Pancreas (tissue), 10 donors: ENCODE measurements around the gene AUTS2. TPM values are rescaled to one million over a fixed set of nuclear protein-coding genes. Genes with fewer than 3 reads are reported as not detected.

Experiments
- ATAC-seq, 4 donors: fragments of 200-7000 bp; cut with Tn5 transposase; one replicate each; pipeline versions ENCODE4 v1.8.0 to v1.9.1; 2020; ENCODE audit warnings: mild to moderate bottlenecking in 4 of 4, moderate library complexity in 4 of 4
- DNase-seq, 6 donors: peaks; one replicate each; pipeline ENCODE4 v3.0.0-alpha.2; 2020
- FAIRE-seq: peaks from 2 replicates; lab custom pipeline; 2012; peaks lifted over from hg19 to GRCh38; lab: Jason Lieb, UNC
- H3K27ac ChIP-seq, 4 donors: fragments of 200-600 bp; sonication (generic); 1 replicate in 3 of 4; 2 replicates in 1 of 4; pipeline versions ENCODE4 v1.5.0 to v1.8.0; 2020
- H3K27me3 ChIP-seq, 4 donors: fragments of 200-600 bp; one replicate each; pipeline ENCODE4 v1.8.0; 2021
- H3K36me3 ChIP-seq, 3 donors: fragments of 200-600 bp; sonication (generic) in 1 of 3; one replicate each; pipeline versions ENCODE4 v1.5.0 to v1.8.0; 2020 to 2021
- H3K4me1 ChIP-seq, 3 donors: fragments of 200-600 bp; one replicate each; pipeline ENCODE4 v1.8.0; 2021
- H3K4me3 ChIP-seq, 4 donors: fragments of 200-600 bp; sonication (generic) in 2 of 4; one replicate each; pipeline versions ENCODE4 v1.5.0 to v1.8.0; 2020 to 2021
- H3K9me3 ChIP-seq, 4 donors: fragments of 200-600 bp; one replicate each; pipeline ENCODE4 v1.8.0; 2021
- CTCF ChIP-seq, 4 donors: fragments of 200-600 bp; sonication (generic) in 3 of 4; IDR thresholded peaks; one replicate each; pipeline versions ENCODE4 v1.5.0 to v1.8.0; 2021; ENCODE audit warnings: antibody characterized with exemption in 4 of 4
- WGBS, 2 donors: extraction: QIAGEN DNeasy Blood & Tissue Kit; methylation state at CpG; one replicate each; pipeline ENCODE4 v1.1.7; 2013; 5-methylcytosine and 5-hydroxymethylcytosine counted together
- intact Hi-C, 3 donors: fragments of 100-400 bp; cut with DNase I; formaldehyde crosslinking; loops; one replicate each; pipeline versions ENCODE4 v1.11.1 to v1.14.2; 2022
- polyA plus RNA-seq, 2 donors: library from polyadenylated mRNA; stranded (reverse); fragments of 200-250 nt; gene quantifications; one replicate each; pipeline ENCODE4 v1.2.3, GENCODE V29; 2013
- total RNA-seq, 6 donors: library from RNA; stranded (reverse); fragmentation: NEBNext Ultra II Directional in 4 of 6; extraction: Animal tissue kit (Norgen Biotek cat#: 25700) in 4 of 6; gene quantifications; one replicate each; pipeline versions ENCODE4 v1.2.1 to v1.2.4, GENCODE V29; 2021 to 2023
- donor health status: healthy with polysubstance abuse.
- donor health status: DM: no; HTN: no; CAD: no; lungs with moderate emphysema.
- donor health status: DM: no; HTN: no; CAD: no.
- donor health status: control.
- donor health status: control.
- donor health status: Bipolar disorder and iron deficiency.
- donor health status: DM: yes; HTN: yes; CAD: no.
- donor health status: DM: no; HTN: no; CAD: no.
- donor health status: DM: no; HTN: no; CAD: no.
- donor health status: DM: yes; HTN: yes; CAD: no.

Gene AUTS2
- total and polyA plus RNA-seq, 8 donors: 5.8 to 16.8 (median 9.9) TPM

- FAIRE-seq (no peak), ATAC-seq (no peak)
Observed at GRCh38 chr7:70415179-70415972, 817.1 kb downstream of the AUTS2 start.

GRCh38 chr7:70416347-70416985 lies 818.2 kb downstream of the AUTS2 start:
- FAIRE-seq: no peak
- no peak for TF ChIP-seq CTCF (IDR thresholded peaks at IDR 0.05)
- no peaks in the 10 kb centered on the region for H3K4me1 ChIP-seq
- H3K36me3 ChIP-seq: no peaks in the 10 kb centered on the region
- no peak overlapping the region for H3K4me3 ChIP-seq
- H3K27ac ChIP-seq: no peak overlapping the region
- no peaks in the 10 kb centered on the region for H3K27me3 ChIP-seq
- ATAC-seq: no peak
- intact Hi-C loops: no loop called here
- 89 to 95% methylated on average over 11 of the region's 11 CpGs for WGBS, 2 donors
- no peak for DNase-seq
- no peaks in the 10 kb centered on the region for H3K9me3 ChIP-seq

More at GRCh38 chr7:70415179-70415972, 817.1 kb downstream of the AUTS2 start:
- no peak for DNase-seq
- intact Hi-C loops: no loop called here
- Histone ChIP-seq H3K9me3 (no peaks in the 10 kb centered on the region), H3K36me3 (no peaks in the 10 kb centered on the region), H3K27me3 (no peaks in the 10 kb centered on the region), H3K27ac (no peak overlapping the region), H3K4me1 (no peaks in the 10 kb centered on the region), H3K4me3 (no peak overlapping the region)
- TF ChIP-seq CTCF (IDR thresholded peaks at IDR 0.05): no peak
- 86 to 96% methylated on average over 10 of the region's 10 CpGs for WGBS, 2 donors

- H3K36me3 ChIP-seq: no peaks in the 10 kb centered on the region
- H3K4me3 ChIP-seq: no peak overlapping the region
- TF ChIP-seq CTCF (IDR thresholded peaks at IDR 0.05): no peak
- ATAC-seq: no peak
- H3K9me3 ChIP-seq: no peaks in the 10 kb centered on the region
- DNase-seq: no peak
- FAIRE-seq: no peak
- 88 to 90% methylated on average over 16 of the region's 16 CpGs for WGBS, 2 donors
- no peaks in the 10 kb centered on the region for H3K4me1 ChIP-seq
- no peaks in the 10 kb centered on the region for H3K27me3 ChIP-seq
- no peak overlapping the region for H3K27ac ChIP-seq
- intact Hi-C loops: no loop called here
Observed at GRCh38 chr7:70416986-70417655, 818.8 kb downstream of the AUTS2 start.

GRCh38 chr7:70419526-70420380 lies 821.5 kb downstream of the AUTS2 start:
- no peak for FAIRE-seq
- Histone ChIP-seq H3K4me3 (no peak overlapping the region), H3K9me3 (no peaks in the 10 kb centered on the region), H3K27ac (no peak overlapping the region), H3K4me1 (no peaks in the 10 kb centered on the region), H3K36me3 (no peaks in the 10 kb centered on the region), H3K27me3 (no peaks in the 10 kb centered on the region)
- ATAC-seq: no peak
- no peak for TF ChIP-seq CTCF (IDR thresholded peaks at IDR 0.05)
- intact Hi-C loops: no loop called here
- no peak for DNase-seq
- 68 to 79% methylated on average over 8 of the region's 8 CpGs for WGBS, 2 donors
